NCI-H146 treated with DMSO at 0.1 percent for 48 hours (cell line): ENCODE results near the gene COA1.
"Not testable (repeated sequence)": the region's sequence is repeated elsewhere in the genome, so short reads cannot be mapped to it uniquely, and the experiment has no call there.

Source experiments
- DNase-seq: peaks from one replicate; lab custom pipeline; 2025; ENCODE audit not compliant: unreplicated experiment; lab: John Stamatoyannopoulos, UW

The COA1 gene

DNA sequence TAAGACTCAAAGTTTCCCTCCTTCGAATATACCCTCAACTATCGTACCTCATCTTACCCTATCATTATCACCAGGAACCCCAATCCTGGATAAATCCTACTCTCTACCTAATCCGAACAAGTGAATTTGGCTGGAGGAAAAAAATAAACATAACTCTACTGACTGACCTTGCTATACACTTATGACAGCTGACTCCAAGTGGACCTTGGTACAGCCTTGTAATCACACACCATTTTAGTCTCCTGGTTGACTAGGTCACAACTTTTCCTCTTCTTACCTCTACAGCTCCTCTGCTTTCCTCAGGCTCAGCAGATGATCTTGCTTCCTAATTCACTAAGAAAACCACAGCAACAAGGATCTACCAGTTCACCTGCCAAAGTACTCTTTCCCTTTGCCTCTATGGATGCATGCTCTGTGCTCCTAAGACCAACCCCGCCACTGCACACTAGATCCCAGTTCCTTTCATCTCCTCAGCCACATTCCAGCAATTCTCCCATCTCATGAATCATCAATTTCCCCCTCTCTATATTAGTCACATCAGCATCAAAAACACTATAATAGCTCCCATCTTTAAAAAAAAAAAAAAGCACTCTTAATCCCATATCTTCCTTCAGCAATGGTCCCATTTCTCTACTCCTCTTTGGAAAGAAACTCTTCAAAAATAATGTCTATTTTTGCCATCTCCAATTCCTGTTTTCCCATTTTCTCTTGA is 35.5 kb downstream of the COA1 start:
- DNase-seq, result no peak

DNA sequence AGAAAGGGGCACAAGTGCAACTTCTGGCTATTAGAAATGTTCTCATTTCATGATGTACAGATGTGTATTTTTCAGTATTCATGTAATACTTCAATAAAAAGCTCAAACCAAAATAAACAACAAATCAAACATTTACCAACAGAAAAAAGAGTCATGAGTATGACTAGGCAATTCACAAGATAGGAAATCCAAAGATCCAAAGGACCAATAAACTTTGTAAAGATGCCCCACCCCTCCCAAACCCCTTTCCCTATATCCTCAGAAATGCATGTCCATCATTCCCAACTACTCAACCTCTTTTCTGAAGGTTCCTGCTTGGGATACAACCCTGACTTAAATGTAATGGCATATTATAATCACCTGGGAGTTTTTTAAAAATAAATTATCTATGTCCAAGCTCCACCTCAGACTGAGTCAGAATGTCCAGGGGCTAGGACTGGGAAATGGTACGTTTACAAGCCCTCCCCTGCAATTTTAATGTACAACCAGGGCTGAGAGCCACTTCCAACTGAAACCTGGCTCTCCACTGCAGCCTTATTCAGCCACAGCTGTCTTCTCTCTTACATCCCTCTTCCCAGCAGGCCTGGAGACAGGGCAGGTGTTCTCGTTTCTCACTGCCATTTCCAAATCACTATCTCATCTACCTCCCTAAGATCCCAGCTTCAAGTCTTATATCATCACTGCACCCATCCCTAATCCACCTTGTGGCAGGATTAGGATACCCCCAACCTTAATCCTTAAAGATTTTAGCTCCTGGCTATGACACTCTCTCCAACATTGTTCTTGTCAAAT is 36.5 kb downstream of the COA1 start:
- no peak for DNase-seq

DNA sequence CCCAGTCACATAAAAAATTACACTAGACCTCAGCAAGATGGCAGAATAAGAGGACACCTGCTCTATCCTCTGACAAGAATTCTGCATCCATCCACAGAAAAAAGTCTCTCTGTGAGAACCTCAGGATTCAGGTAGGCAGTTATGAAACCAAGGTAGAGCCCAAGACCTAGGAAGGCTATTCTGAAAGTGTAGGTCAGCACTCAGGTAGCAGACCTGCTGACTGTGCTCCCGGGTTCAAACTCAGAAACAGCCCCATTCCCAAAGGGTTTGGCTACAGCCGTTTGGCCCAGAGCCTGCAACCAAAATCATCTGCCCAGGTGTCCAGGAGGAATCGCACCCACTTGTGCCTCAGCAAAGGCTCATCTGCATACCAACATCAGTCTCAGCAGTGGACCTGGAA is 37.7 kb downstream of the COA1 start:
- DNase-seq, result no peak

DNA sequence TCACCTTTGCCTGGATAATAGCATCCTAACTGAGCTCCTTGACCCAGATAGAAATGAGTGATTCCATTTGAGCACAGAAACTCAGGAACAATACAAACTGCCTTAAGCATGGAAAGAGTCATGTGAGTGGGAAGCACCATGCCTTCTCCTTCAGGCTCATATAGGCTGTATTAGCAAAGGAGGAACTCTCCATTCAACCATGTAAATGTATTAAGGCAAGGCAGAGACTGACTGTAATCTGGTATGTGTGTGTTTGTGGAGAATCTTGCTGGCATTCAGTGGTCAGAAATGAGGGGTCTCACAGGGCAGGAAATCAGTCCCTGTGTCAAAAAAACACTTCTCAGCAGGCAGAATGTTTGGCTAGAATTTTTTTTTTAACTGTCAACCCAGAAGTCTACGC is 40.2 kb downstream of the COA1 start:
- no peak for DNase-seq

DNA sequence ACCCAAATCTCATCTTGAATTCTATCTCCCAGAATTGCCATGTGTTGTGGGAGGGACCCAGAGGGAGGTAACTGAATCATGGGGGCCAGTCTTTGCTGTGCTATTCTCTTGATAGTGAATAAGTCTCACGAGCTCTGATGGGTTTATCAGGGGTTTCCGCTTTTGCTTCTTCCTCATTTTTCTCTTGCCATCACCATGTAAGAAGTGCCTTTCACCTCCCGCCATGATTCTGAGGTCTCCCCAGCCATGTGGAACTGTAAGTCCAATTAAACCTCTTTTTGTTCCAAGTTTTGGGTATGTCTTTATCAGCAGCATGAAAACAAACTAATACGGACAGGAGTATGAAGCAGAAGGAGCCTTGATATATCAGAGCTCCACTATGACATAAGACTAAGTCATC is 41.5 kb downstream of the COA1 start:
- not testable (repeated sequence) for DNase-seq

DNA sequence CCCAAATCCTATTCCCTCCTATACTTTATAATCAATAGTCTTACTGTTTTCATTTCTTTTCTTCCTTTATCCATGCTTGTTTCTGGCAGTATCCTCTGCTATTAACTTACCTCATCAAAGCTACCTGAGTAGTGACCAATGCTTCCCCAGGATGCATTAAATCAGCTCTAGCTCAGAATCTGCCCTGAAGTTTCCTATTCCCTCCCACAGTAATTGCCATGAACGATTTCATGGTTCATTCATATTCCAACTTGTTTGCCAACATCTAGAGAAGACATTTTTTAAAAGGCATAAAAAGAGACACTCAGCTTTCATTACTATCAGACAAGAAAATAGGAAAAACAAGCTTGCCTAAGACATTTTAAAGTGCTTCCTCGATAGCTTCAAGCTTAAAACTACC is 42.3 kb downstream of the COA1 start:
- DNase-seq, result no peak

DNA sequence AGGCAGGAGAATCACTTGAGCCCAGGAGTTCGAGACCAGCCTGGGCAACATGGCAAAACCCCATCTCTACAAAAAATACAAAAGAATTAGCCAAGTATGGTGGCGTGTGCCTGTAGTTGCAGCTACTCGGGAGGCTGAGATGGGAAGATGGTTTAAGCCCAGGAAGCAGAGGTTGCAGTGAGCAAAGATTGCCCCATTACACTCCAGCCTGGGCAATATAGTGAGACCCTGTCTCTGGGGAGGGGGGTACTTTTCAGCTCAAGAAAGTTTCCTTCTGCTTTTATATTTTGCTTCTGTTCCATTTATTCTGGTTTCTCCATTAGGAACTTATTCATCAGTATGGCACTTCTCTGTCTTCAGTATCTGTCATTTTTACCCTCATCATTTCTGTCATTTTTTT is 48.6 kb downstream of the COA1 start:
- DNase-seq, result no peak

DNA sequence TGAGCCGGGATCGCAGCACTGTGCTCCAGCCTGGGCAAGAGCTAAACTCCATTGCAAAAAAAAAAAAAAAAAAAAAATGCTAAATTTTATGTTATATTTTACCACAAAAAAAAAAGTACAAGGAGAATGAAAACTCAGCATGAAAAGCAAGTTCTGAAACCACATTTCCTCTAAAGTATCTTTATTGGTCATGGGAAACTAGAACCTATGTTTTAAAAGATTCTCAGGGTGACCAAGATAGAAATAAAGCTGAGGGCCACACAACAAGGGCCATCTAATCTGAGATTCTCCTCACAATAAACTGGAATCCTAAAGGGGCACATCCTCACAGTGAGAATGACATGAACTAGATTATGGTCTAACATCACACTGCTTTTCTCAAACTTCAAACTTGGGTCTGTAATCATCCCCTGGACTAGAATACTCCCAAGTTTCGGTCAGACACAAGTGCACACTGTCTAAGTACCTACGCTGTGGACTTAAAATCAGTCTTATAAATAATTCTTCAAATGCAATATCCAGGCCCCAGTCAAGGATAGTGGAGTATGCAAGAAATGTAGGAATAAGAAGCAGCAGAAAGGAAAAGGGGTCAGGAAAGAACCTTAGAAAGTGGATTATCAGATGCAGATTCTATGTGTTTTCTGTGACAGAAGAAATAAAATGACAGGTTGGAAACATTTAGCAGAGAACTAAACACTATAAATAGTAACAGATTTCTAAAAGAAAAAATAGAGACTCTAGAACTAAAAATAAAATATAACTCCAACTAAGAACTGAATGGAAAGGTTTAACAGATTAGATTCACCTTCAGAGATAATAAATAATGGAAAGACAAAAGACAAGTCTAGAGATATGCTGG is 49.9 kb downstream of the COA1 start:
- DNase-seq, result no peak

DNA sequence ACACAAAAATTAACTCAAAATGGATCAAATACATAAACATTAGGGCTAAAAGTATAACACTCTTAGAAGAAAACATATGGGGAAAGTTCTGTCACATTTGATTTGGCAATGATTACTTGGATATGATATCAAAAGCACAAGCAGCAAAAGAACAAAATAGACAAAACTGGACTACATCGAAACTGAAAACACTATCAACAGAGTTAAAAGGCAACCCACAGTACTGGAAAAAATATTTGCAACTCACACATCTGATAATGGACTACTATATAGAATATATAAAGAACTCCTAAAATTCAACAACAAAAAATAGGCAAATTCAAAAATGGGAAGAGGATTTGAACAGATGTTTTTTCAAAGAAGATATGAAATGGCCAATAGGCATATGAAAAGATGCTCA is 51.0 kb downstream of the COA1 start:
- DNase-seq, result no peak

DNA sequence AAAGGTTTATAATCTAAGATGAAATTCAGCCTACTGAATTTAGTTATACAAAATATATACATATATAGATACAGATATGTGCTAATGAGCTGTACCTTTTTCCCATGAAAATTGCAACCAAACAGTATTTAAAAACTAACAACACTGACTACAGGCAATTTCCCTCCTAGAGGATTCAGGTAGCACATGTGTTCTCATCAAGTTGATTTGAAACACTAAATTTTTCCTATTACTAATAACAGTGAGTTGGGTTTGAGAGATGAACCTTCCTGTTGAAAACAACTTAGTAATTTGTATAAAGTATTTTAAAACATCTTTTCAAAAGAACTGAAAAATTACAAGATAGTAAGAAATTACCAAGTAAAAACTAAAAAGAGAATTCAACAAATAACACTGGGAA is 51.5 kb downstream of the COA1 start:
- no peak for DNase-seq

DNA sequence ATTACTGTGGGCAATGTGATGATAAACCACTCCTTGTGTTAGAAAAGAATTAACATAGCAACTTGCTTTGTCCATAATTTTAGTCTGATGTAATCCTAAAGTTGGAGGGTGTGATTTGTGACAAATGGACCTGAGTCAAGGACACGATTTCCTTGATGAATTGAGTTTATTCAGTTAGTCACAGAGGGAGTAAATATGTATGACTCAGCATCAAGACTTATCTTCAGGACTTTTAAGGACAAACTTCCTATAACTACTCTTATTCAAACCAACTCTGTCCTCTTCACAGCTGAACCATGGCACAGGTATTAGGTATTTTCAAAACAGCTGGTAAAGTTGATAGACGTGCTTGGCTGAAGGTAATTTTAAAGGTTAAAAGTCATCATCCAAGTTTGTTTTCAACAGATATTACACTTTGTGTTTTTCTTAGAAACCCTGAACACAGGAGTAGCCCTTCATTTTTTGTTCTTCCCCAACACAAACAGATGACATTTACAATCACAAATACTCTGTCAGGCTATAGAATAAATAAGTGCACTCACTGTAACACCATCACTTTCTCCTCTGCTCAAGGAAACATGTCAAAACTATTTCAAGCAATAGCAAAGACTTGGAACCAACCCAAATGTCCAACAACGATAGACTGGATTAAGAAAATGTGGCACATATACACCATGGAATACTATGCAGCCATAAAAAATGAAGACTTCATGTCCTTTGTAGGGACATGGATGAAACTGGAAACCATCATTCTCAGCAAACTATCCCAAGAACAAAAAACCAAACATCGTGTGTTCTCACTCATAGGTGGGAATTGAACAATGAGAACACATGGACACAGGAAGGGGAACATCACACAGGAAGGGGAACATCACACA is 54.5 kb downstream of the COA1 start:
- no peak for DNase-seq

DNA sequence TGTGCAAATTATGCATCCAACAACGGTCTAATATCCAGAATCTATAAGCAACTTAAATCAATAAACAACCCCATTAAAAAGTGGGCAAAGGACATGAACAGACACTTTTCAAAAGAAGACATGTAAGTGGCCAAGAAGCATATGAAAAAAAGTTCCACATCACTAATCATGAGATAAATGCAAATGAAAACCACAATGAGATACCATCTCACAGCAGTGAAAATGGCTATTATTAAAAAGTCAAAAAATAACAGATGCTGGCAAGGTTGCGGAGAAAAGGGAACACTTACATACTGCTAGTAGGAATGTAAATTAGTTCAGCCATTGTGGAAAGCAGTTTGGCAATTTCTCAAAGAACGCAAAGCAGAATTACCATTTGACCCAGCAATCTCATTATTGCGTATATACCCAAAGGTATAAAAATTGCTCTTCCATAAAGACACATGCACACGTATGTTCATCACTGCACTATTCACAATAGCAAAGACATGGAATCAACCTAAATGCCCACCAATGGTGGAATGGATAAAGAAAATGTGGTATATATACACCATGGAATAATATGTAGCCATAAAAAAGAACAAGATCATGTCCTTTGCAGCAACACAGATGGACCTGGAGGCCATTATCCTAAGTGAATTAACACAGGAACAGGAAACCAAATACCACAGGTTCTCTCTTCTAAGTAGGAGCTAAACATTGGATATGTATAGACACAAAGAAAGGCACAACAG is 55.9 kb downstream of the COA1 start:
- DNase-seq, result not testable (repeated sequence)

DNA sequence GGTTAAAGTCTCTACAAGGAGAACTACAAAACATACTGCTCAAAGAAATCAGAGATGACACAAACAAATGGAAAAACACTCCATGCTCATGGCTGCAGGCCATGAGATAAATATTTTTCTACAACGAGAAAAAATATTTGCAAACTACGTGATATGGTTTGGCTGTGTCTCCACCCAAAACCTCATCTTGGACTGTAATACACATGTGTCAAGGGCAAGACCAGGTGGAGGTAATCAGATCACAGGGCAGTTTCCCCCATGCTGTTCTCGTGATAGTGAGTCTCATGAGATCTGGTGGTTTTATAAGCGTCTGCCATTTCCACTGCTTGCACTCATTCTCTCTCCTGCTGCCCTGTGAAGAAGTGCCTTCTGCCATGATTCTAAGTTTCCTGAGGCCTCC is 57.8 kb downstream of the COA1 start:
- DNase-seq, result no peak

DNA sequence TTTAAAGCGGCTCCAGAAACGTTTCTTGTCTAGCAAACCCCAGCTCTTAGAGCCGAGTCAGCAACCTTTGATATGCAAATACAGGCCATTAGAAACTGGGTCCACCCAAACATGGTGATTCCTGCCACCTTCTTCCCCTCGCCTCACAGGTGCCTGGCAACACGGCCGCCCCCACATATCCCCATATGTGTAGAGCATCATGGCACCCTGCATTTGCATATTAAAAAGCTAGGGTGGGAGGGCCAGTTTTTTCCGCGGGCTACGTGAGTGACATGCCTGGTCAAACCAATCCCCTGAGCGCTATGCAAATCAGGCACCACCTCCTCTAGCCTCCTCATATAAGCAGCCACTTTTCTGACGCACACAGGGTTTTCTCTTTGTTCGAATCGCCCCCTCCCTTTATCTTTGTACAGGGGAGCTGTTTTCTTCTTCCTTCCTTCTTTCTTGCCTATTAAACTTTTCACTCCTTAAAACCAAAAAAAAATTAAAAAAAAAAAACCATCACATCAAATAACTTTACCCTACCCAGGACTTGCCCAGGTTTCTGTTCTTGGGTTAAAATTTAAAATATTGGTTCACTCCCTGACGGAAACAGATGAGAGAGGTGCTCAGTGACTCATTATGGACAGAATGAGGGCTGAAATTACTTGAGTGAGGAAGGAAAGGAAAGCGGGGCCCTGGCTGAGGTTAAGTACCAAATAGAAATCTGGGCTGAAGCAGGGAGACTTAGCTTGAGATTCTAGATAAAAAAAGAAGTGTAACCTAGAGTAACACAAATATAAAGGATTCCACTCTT is 59.8 kb downstream of the COA1 start:
- no peak for DNase-seq

DNA sequence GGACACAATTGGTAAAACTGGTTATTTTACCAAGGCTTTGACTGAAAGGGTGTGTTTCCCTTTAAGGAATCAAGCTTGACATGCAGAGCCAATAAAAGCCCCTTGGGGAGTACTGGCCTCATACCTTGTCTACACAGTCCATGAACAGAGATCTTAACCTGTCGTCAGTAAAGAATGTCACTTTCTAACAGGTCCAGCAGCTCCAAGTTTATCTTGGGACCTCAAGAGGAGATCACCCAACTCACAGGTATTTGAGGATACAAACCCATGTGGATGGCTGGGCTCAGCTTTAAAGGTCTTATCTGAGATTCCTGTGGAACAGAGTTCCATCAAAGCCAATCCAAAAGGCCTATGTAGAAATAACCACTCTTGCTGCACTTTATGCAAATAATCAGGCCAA is 61.3 kb downstream of the COA1 start:
- no peak for DNase-seq

DNA sequence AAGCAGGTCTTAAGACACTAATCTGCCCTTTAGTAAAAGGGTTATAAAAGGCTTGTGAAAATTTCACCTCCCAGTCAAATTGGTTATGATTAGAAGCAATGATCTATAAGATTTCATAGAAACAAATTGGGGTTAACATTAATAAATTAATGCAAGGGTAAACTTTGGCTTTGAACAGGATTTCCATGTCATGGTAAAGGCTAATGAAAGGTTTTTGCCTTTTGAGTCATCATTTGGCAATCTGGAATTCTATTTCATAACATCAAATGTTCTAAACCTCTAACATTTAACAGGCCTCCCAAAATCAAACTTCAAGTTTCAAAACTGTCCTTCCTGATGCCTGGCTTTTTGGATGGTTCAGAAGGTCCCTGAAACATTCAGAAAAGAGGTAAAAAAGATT is 62.4 kb downstream of the COA1 start:
- DNase-seq, result no peak

DNA sequence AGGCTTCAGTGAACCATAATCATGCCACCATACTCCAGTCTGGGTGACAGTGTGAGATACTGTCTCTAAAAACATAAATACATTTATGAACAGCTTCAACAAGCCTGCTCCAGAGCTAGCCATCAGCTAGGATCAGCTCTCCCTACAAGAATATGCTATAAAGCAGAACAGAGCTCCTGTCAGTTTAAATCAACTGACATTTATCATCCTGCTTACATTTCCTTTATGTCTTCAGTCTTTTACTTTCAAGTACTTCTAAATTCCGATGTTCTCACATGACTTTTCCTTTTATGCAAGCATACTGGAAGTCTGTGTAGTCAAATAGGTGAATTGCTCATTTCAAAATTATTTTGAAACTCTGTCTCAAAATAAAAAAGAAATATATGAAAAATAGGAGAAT is 64.6 kb downstream of the COA1 start:
- DNase-seq, result no peak

DNA sequence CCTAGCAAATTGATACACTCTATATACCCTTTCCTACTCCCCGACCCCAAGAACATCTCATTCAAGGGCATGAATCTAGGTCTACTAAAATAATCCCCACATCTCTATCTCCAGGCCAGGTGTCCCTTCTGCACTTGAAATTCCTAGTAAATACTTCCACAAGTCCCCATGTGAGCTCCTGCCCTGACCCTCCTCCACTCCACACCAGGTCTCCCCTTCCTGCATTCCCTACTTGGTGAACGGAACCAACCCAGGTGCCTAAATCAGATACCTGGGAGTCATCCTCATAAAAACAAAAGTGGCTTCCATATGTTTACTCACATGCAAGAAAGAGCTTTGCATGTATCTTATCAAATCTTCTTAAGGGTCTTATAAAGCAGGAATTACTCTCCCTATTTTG is 69.2 kb downstream of the COA1 start:
- no peak for DNase-seq

DNA sequence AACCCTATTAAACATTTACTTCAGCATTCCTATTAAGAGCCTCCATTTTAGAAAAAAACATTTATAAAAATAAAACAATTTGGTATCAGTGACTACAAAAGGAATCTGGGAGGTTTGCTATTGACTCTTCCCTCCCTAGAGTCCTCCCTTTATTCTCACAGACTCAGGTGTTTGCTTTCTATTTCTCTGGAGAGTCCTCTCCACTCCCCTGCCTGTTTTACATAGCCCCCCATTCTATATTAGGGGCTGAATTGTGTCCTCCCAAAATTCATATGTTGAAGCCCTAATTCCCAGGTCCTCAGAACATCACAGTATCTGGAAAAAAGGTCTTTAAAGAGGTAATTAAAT is 69.8 kb downstream of the COA1 start:
- DNase-seq, result no peak
